DMS 273 treated with DMSO at 0.1 percent for 48 hours (cell line): ENCODE data around the gene TMED4.
"Not testable (repeated sequence)": the region's sequence is repeated elsewhere in the genome, so short reads cannot be mapped to it uniquely, and the experiment has no call there.

Source experiments
- DNase-seq: peaks from one replicate; lab custom pipeline; 2025; lab: John Stamatoyannopoulos, UW

Gene TMED4

GRCh38 chr7:44607141-44608068 lies 25.4 kb upstream of the TMED4 start:
- DNase-seq = no peak

GRCh38 chr7:44606341-44607140 lies 24.5 kb upstream of the TMED4 start, which contains the start of gene OGDH:
TSS of gene OGDH (plus strand) at chr7:44606627. CDS start at chr7:44624344, 17,717 bp downstream.
- peak; percentile 98 for DNase-seq

DNA sequence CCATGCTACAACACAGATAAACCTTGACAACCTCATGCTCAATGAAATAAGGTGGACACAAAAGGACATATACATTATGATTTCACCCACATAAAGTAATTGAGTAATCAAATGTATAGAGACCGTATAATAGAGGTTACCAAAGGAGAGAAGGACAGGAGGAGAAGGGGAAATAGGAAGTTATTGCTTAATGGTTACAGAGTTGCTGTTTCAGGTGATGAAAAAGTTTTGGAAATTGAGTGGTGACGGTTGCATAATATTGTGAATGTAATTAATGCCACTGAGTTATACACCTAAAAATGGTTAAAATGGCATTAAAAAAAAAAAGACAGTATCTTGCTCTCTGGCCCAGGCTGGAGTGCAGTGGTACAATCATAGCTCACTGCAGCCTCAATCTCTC lies 22.9 kb upstream of the TMED4 start:
- DNase-seq = no peak

GRCh38 chr7:44603193-44603592 lies 21.2 kb upstream of the TMED4 start:
- no peak for DNase-seq

DNA sequence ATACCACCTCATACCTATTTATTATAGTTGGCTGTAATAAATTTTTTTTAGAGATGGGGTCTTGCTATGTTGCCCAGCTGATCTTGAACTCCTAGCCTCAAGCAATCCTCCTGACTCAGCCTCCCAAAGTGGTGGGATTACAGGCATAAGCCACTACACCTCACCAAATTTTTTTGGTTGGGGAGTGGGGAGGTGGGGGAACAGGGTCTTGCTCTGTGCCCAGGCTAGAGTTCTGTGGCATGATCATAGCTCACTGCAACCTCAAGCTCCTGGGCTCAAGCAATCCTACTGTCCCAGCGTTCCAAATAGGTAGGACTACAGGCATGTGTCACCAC lies 20.5 kb upstream of the TMED4 start:
- no peak for DNase-seq

- DNase-seq = no peak
Observed at GRCh38 chr7:44599222-44599621, 17.2 kb upstream of the TMED4 start.

GRCh38 chr7:44597181-44597580 lies 15.2 kb upstream of the TMED4 start:
- DNase-seq = not testable (repeated sequence)

DNA sequence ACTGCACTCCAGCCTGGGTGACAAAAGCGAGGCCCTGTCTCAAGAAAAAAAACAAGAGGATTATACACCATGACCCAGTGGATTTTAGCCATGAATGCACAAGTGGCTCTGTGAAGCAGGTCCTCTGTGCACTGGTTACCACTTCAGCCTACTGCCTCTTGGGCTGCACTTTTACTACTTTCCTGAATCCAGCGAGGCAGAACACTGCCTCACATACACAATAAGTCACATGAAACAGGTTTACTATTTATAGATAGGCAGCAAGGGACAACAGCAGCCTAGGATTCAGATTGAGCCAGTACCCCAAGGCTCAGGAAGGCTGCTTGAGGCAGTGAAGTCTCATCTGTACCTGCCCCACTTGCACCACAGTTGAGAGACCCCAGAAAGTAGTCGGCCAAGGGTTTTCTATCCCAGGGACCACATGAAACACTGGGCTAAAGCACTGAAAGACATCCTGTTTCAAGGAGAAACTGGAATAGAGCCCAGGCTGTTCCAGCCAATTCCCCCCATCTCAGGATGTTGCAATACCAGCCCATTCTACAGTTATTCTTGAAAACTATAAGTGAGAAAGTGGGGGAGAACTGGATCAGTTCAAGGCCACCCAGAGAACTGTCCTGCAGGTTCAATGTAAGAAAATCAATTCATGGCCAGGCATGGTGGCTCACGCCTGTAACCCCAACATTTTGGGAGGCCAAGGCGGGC lies 14.1 kb upstream of the TMED4 start:
- no peak for DNase-seq

DNA sequence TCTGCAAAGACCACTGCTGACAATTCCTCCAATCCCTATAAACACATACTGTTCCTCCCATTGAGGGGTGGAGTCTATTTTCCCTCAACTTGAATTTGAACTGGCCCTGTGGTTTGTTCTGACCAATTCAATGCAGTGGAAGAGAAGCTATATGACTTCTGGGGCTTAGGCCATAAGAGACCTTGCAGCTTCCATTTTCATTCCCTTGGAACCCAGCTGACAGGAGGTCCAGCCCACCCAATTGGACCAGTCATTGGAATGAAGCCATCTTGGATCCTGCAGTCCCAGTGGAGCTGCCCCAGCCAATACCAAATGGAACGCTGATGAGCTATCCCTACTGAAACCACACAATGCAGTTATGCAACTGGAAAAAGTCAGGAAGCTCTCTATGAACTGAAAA lies 8.9 kb upstream of the TMED4 start:
- DNase-seq = no peak

GRCh38 chr7:44587843-44588711 lies 6.0 kb upstream of the TMED4 start:
- DNase-seq = peak; percentile 56

DNA sequence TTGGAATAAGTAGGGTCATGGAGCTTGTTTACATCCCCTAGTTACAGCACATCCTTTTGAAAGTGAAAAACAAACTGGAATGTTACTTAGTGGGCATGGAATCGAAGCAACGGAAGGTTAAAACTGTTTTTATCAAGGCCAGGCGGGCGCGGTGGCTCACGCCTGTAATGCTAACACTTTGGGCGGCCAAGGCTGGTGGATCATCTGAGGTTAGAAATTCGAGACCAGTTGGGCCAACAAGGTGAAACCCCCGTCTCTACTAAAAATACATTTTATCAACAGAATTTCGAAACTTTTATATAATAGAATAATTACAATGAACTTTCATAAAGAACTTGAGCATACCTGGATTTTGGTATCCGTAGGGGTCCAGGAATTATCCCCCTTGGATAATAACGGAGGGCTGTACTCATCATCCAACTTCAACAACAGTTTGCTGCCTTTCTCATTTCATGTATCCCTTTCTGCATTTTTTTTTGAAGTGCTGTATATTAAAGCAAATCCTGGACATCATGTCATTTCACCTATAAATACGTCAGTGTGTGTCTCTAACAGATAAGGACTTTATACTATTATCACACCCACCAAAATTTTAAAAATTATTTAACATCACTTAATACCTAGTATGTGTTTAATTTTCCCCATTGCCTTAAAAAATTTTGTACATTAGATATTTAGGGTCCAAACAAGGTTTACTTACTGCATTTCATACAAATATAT lies 1.3 kb upstream of the TMED4 start:
- no peak for DNase-seq

- DNase-seq = no peak
Observed at GRCh38 chr7:44580945-44581878, 819 bp downstream of the TMED4 start.

- DNase-seq = no peak
Observed at GRCh38 chr7:44576228-44576627, 5.8 kb downstream of the TMED4 start.

DNA sequence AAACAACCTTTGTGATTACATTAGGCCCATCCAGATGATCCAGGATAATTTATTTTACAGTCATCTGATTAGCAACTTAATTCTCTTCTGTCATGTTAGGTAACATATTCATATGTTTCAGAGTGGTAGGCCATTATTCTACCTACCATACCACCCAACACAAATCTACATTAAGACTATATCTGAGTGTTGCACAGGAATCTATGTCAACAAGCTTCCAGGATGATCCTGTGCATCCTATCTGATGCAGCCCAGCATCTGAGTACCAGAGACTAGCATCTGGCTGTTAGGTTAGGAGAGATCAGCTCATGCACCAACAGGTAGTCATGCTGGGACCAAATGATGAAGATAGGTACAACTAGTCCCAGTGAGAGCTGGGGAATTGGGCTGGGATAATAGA lies 7.0 kb downstream of the TMED4 start:
- DNase-seq = no peak

DNA sequence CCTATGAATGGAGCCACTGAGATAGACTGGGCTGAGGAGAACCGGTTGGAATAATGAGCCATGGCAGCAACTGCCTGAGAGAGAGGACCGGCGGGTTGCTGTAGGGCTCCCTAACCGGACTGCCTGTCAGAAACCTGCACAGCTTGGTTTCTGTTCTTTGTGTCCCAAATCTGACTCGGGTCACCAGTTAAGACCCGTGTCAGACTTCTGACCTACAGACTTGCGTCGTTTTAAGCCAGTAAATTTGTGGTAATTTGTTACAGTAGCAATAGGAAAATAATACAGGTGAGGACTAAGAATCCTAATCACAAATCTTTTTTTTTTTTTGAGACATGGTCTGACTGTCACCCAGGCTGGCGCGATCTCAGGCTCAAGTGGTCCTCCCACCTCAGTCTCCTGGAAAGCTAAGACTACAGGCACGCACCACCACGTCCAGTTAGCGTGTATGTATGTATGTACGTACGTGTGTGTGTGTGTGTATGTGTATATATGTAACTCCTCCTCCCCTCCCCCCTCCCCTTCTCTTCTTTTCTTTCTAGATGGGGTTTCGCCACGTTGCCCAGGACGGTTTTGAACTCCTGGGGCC lies 7.7 kb downstream of the TMED4 start:
- no peak for DNase-seq

GRCh38 chr7:44573464-44574286 lies 8.4 kb downstream of the TMED4 start, which contains the start of gene DDX56:
TSS of gene DDX56 (minus strand) at chr7:44573908. CDS start at chr7:44573895, 13 bp downstream.
- peak; percentile 86 for DNase-seq

- no peak for DNase-seq
Observed at GRCh38 chr7:44572771-44573170, 9.3 kb downstream of the TMED4 start.

- no peak for DNase-seq
Observed at GRCh38 chr7:44569959-44570358, 12.1 kb downstream of the TMED4 start.
